Hepatocyte (in vitro differentiated cells): ENCODE measurements around the gene DLGAP5. TPM values are rescaled to one million over a fixed set of nuclear protein-coding genes. Genes with fewer than 3 reads are reported as not detected.

Experiments used
- DNase-seq: peaks from one replicate; pipeline ENCODE4 v3.0.0-alpha.2; 2016; ENCODE audit warnings: low spot score
- H2AFZ ChIP-seq: fragments of 200-600 bp; sonication (generic); 2 replicates; pipeline ENCODE4 v1.6.0; 2016; ENCODE audit warnings: antibody characterized with exemption, mild to moderate bottlenecking
- H3K27ac ChIP-seq: fragments of 200-600 bp; sonication (generic); 2 replicates; pipeline ENCODE4 v1.5.1; 2016; ENCODE audit warnings: mild to moderate bottlenecking
- H3K27me3 ChIP-seq: fragments of 200-600 bp; sonication (generic); 2 replicates; pipeline ENCODE4 v1.6.1; 2016
- H3K36me3 ChIP-seq: fragments of 200-600 bp; sonication (generic); replicated peaks from 2 replicates; pipeline ENCODE4 v1.5.1; 2016; ENCODE audit warnings: low read depth; ENCODE audit not compliant: insufficient read depth
- H3K4me1 ChIP-seq: fragments of 200-600 bp; sonication (generic); 2 replicates; pipeline ENCODE4 v1.5.1; 2016; ENCODE audit warnings: mild to moderate bottlenecking, moderate library complexity; ENCODE audit not compliant: insufficient read depth
- H3K4me2 ChIP-seq: fragments of 200-600 bp; sonication (generic); 2 replicates; pipeline ENCODE4 v1.6.0; 2016
- H3K4me3 ChIP-seq: fragments of 200-600 bp; sonication (generic); 2 replicates; pipeline ENCODE4 v1.5.1; 2016; ENCODE audit warnings: mild to moderate bottlenecking
- H3K79me2 ChIP-seq: fragments of 200-600 bp; sonication (generic); 2 replicates; pipeline ENCODE4 v1.6.0; 2017; ENCODE audit warnings: mild to moderate bottlenecking
- H3K9me2 ChIP-seq: fragments of 200-600 bp; sonication (generic); replicated peaks from 2 replicates; pipeline ENCODE4 v1.6.0; 2017; ENCODE audit warnings: mild to moderate bottlenecking; ENCODE audit not compliant: insufficient read depth
- H3K9me3 ChIP-seq: fragments of 200-600 bp; sonication (generic); 2 replicates; pipeline ENCODE4 v1.5.1; 2016; ENCODE audit warnings: low read depth, mild to moderate bottlenecking
- H4K20me1 ChIP-seq: fragments of 200-600 bp; sonication (generic); 2 replicates; pipeline ENCODE4 v1.6.0; 2016; ENCODE audit warnings: mild to moderate bottlenecking; ENCODE audit not compliant: insufficient read depth, poor library complexity, severe bottlenecking
- EZH2 ChIP-seq: fragments of 200-600 bp; sonication (generic); IDR thresholded peaks from 2 replicates; pipeline ENCODE4 v1.6.1; 2016; ENCODE audit warnings: antibody characterized with exemption, mild to moderate bottlenecking, borderline replicate concordance
- EZH2phosphoT487 ChIP-seq: fragments of 200-600 bp; sonication (generic); IDR thresholded peaks from one replicate; pipeline ENCODE4 v1.6.1; 2018; ENCODE audit warnings: antibody characterized with exemption, mild to moderate bottlenecking, low read depth, moderate library complexity; ENCODE audit not compliant: unreplicated experiment, severe bottlenecking
- WGBS: methylation state at CpG from one replicate; pipeline ENCODE4 v1.1.6; 2016; ENCODE audit warnings: low lambda C conversion rate; ENCODE audit errors: missing lambda C conversion rate; 5-methylcytosine and 5-hydroxymethylcytosine counted together
- polyA plus RNA-seq: library from polyadenylated mRNA; unstranded; fragments of >200 nt; fragmentation: Nextera tagmentation; extraction: Ambion mirVana; gene quantifications from 2 replicates; pipeline ENCODE4 v1.2.1, GENCODE V29; 2016
- total RNA-seq: library from RNA; depleted of rRNA; stranded (reverse); fragments of >200 nt; gene quantifications from 2 replicates; pipeline ENCODE4 v1.2.3, GENCODE V29; 2014
- TF ChIP-seq, protein P1 (sequence below): fragments of 200-600 bp; sonication (generic); IDR thresholded peaks from 2 replicates; pipeline ENCODE4 v1.5.1; 2016; ENCODE audit warnings: antibody characterized with exemption, mild to moderate bottlenecking; ENCODE audit not compliant: poor library complexity

The DLGAP5 gene
- total and polyA plus RNA-seq, 2 experiments from 2014 or later, result 7.7 to 10.8 TPM

DNA sequence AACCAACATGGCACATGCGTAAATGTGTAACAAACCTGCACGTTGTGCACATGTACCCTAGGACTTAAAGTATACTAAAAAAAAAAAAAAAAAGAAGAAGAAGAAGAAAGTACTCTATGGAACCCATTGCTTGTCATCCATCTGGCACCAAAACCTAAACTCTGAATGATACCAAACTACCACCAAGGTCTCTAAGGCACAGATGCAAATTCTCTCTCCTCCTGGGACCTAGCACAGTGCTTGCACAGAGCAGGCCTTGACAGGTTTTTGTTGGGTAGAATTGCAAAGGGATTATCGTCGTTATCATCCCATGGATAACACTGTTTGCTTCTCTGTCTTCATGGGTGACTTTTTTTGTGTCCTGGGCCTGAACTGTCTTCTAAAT, 75.5 kb downstream of the DLGAP5 start:
- H3K79me2 ChIP-seq, result no peaks in the 10 kb centered on the region
- H3K9me2 ChIP-seq, result no peaks in the 10 kb centered on the region

DNA sequence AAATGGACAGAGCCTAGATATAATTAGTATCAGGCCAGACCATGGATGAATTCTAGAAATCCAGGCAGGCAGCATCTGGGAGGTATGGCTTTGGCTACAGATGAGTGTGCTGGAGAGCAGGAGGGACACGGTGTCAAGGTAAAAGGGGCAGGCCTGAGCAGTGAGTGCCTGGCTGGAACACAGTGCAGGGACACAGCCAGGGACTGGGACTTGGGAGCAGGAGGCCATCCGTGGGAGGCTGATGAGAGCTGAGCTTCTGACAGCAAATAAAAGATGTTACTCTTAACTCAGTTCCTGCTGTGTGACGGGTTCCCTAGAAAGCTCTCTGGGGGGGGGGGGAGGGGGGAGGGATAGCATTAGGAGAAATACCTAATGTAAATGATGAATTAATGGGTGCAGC, 75.9 kb downstream of the DLGAP5 start:
- Histone ChIP-seq H3K79me2 (no peaks in the 10 kb centered on the region), H4K20me1 (no peaks in the 10 kb centered on the region), H3K4me3 (no peak overlapping the region), H3K9me2 (no peaks in the 10 kb centered on the region), H3K27ac (peak overlapping the region; percentile 81), H2AFZ (no peak overlapping the region), H3K4me2 (no peak overlapping the region), H3K36me3 (no peaks in the 10 kb centered on the region), H3K9me3 (no peaks in the 10 kb centered on the region), H3K27me3 (no peaks in the 10 kb centered on the region), H3K4me1 (peaks cover 23% of the 10 kb centered on the region)
- TF ChIP-seq EZH2phosphoT487, result no peak
- no peak for TF ChIP-seq EZH2
- TF ChIP-seq, protein P1, sequence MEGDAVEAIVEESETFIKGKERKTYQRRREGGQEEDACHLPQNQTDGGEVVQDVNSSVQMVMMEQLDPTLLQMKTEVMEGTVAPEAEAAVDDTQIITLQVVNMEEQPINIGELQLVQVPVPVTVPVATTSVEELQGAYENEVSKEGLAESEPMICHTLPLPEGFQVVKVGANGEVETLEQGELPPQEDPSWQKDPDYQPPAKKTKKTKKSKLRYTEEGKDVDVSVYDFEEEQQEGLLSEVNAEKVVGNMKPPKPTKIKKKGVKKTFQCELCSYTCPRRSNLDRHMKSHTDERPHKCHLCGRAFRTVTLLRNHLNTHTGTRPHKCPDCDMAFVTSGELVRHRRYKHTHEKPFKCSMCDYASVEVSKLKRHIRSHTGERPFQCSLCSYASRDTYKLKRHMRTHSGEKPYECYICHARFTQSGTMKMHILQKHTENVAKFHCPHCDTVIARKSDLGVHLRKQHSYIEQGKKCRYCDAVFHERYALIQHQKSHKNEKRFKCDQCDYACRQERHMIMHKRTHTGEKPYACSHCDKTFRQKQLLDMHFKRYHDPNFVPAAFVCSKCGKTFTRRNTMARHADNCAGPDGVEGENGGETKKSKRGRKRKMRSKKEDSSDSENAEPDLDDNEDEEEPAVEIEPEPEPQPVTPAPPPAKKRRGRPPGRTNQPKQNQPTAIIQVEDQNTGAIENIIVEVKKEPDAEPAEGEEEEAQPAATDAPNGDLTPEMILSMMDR, result no peak
- DNase-seq, result no peak
- WGBS, result 49% methylated on average over 3 of the region's 3 CpGs

More for the DNA sequence above, 75.5 kb downstream of the DLGAP5 start:
- Histone ChIP-seq H3K27ac (peak overlapping the region; percentile 81), H3K9me3 (no peaks in the 10 kb centered on the region), H3K36me3 (no peaks in the 10 kb centered on the region), H2AFZ (no peak overlapping the region), H3K4me1 (peaks cover 27% of the 10 kb centered on the region), H3K4me2 (no peak overlapping the region), H4K20me1 (no peaks in the 10 kb centered on the region), H3K27me3 (no peaks in the 10 kb centered on the region), H3K4me3 (no peak overlapping the region)
- WGBS, result 75% methylated on average over 4 of the region's 4 CpGs
- no peak for DNase-seq
- no peak for TF ChIP-seq EZH2
- TF ChIP-seq, protein P1, result no peak
- TF ChIP-seq EZH2phosphoT487, result no peak

GRCh38 chr14:55114720-55115119, 76.7 kb downstream of the DLGAP5 start:
- Histone ChIP-seq H3K4me3 (no peak overlapping the region), H3K27ac (peak overlapping the region; percentile 81), H3K4me1 (peaks cover 19% of the 10 kb centered on the region), H3K9me2 (no peaks in the 10 kb centered on the region), H3K9me3 (no peaks in the 10 kb centered on the region), H3K27me3 (no peaks in the 10 kb centered on the region), H2AFZ (no peak overlapping the region), H3K4me2 (no peak overlapping the region), H4K20me1 (no peaks in the 10 kb centered on the region), H3K36me3 (no peaks in the 10 kb centered on the region), H3K79me2 (no peaks in the 10 kb centered on the region)
- 76% methylated on average over 2 of the region's 2 CpGs for WGBS
- DNase-seq, result no peak
- no peak for TF ChIP-seq EZH2

DNA sequence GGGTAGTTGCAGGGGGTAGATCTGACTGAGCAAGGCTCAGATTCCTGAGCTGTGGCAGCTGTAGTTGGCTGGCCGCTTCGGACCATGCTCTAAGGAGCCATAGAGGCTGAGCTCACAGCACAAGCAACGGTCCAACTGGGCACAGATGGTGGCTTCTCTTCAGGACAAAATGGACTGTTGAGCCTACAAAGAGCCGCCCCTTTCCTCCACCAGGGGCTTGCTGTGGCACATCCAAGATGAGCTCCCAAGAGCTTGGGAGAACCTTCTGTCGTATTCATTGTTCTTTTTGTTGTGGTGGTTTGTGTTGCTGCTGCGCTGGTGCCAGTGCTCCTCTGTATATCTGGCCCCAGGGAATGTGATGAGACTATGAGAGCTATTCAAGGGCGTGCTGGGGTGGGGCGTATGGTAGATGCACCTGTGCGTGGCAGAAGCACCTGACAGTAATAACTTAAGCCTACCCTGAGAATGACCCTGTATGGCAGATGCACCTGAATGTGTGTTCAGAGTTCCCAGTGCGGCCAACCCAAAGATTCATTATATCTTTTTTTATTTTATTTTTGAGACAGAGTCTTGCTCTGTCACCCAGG, 80.2 kb downstream of the DLGAP5 start:
- Histone ChIP-seq H3K27ac (no peak overlapping the region), H3K27me3 (no peaks in the 10 kb centered on the region), H3K4me1 (peaks cover 13% of the 10 kb centered on the region), H3K9me2 (no peaks in the 10 kb centered on the region), H2AFZ (no peak overlapping the region), H3K9me3 (no peaks in the 10 kb centered on the region), H4K20me1 (no peaks in the 10 kb centered on the region), H3K36me3 (no peaks in the 10 kb centered on the region), H3K79me2 (no peaks in the 10 kb centered on the region), H3K4me3 (no peak overlapping the region), H3K4me2 (no peak overlapping the region)
- TF ChIP-seq EZH2 (no peak), EZH2phosphoT487 (no peak)
- TF ChIP-seq, protein P1, result no peak
- WGBS, result 97% methylated on average over 10 of the region's 10 CpGs
- no peak for DNase-seq
